Activated T-cell treated with anti-CD3 and anti-CD28 coated beads for 1 hour (primary cell): ENCODE results near the gene PINK1.
"Not testable (repeated sequence)": the region's sequence is repeated elsewhere in the genome, so short reads cannot be mapped to it uniquely, and the experiment has no call there.

Source experiments
- DNase-seq: peaks from one replicate; pipeline ENCODE4 v3.0.0-alpha.2; 2020; ENCODE audit warnings: low read depth

PINK1 gene

GRCh38 chr1:20633190-20634064 is at the start of gene PINK1:
Gene PINK1 (plus strand): TSS chr1:20633458. CDS start chr1:20633549, 91 bp downstream.
- DNase-seq = peak; percentile 82

GRCh38 chr1:20584890-20585289 is 48.4 kb upstream of the PINK1 start:
- DNase-seq = no peak

- DNase-seq = no peak
These were observed 46.2 kb upstream of the PINK1 start for GRCh38 chr1:20586953-20587660.

- no peak for DNase-seq
These were observed 45.6 kb upstream of the PINK1 start for GRCh38 chr1:20587661-20588053.

- DNase-seq = no peak
These were observed 44.5 kb upstream of the PINK1 start, which contains the start of gene CDA for GRCh38 chr1:20588634-20589225. Gene CDA (plus strand): TSS chr1:20589097. CDS start chr1:20589130, 33 bp downstream.

GRCh38 chr1:20589331-20590278 is 43.7 kb upstream of the PINK1 start:
- no peak for DNase-seq

GRCh38 chr1:20590306-20590777 is 42.9 kb upstream of the PINK1 start:
- no peak for DNase-seq

- no peak for DNase-seq
These were observed 39.5 kb upstream of the PINK1 start for GRCh38 chr1:20593756-20594155.

GRCh38 chr1:20594746-20595145 is 38.5 kb upstream of the PINK1 start:
- DNase-seq = no peak

GRCh38 chr1:20596106-20596505 is 37.2 kb upstream of the PINK1 start:
- no peak for DNase-seq

GRCh38 chr1:20597650-20598049 is 35.6 kb upstream of the PINK1 start:
- no peak for DNase-seq

GRCh38 chr1:20600156-20600555 is 33.1 kb upstream of the PINK1 start:
- DNase-seq = no peak

GRCh38 chr1:20601129-20601825 is 32.0 kb upstream of the PINK1 start:
- no peak for DNase-seq

GRCh38 chr1:20602851-20603450 is 30.3 kb upstream of the PINK1 start:
- no peak for DNase-seq

- no peak for DNase-seq
These were observed 29.5 kb upstream of the PINK1 start for GRCh38 chr1:20603504-20604464.

- no peak for DNase-seq
These were observed 28.6 kb upstream of the PINK1 start for GRCh38 chr1:20604678-20605077.

GRCh38 chr1:20606801-20607570 is 26.3 kb upstream of the PINK1 start:
- not testable (repeated sequence) for DNase-seq

- no peak for DNase-seq
These were observed 23.7 kb upstream of the PINK1 start for GRCh38 chr1:20609541-20609940.
